ENCODE results near the gene SEMA5A. TPM values are rescaled to one million over a fixed set of nuclear protein-coding genes. Genes with fewer than 3 reads are reported as not detected.

Gene SEMA5A
- total RNA-seq, 5 donors from 2014 or later (not counting 1 experiment from before 2014, with no cell fraction given), result 0.60 to 5.1 (median 1.5) TPM

DNA sequence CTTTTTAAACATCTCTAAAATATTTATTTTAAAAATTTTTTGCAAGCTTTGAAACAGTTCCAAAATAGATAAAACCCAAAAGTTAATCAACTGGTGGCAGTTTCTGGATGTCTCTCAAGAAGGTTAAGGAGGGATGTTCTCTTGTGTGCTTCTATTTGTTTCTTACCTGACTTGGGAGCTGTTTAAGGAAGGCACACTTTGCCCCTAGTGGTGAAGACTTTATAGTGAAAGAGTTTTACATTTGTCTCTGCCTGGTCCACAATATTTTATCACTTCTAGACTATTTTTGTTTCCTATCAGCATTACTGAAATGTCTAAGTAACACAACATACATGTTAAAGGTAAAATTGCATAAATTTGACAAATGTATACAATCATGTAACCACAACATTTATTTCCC is 552.8 kb downstream of the SEMA5A start:
- Histone ChIP-seq H3K27ac (ENCODE audit: low read length) (no peak overlapping the region), H3K4me3 (ENCODE audit: control insufficient read depth in 1 of 2, extremely low read depth in 1 of 2, low read length in 1 of 2) (no peak overlapping the region), H3K4me1 (ENCODE audit: control insufficient read depth in 1 of 2, extremely low read depth in 1 of 2, insufficient read depth in 2 of 2, low read length in 2 of 2) (no peaks in the 10 kb centered on the region), H3K27me3 (replicated peaks in 1 of 2; ENCODE audit: control insufficient read depth in 2 of 2, extremely low read depth in 1 of 2, insufficient read depth in 2 of 2, low read length in 1 of 2) (no peaks in the 10 kb centered on the region), H3K36me3 (ENCODE audit: control insufficient read depth in 2 of 2, extremely low read depth in 1 of 2, insufficient read depth in 1 of 2, low read length in 1 of 2) (no peaks in the 10 kb centered on the region), H3K9me3 (no peaks in the 10 kb centered on the region)
- no peaks in the 10 kb centered on the region for H3K4me1 Mint-ChIP-seq
- DNase-seq (no peak), ATAC-seq (replicated peaks in 1 of 4) (no peak)
- no peak overlapping the region for H3K4me3 Mint-ChIP-seq
- no peak overlapping the region for H3K27ac Mint-ChIP-seq
- ChIA-PET CTCF (no interaction called here), POLR2A (no interaction called here)
- H3K36me3 Mint-ChIP-seq, result no peaks in the 10 kb centered on the region
- H3K9me3 Mint-ChIP-seq, result peaks cover 7 to 12% (median 8%) of the 10 kb centered on the region in 3 donors
- H3K27me3 Mint-ChIP-seq, result no peaks in the 10 kb centered on the region

Other genes starting within 250 kb of the SEMA5A start
- not detected for gene TAS2R1, start 84.3 kb upstream of the SEMA5A start, total RNA-seq

Measured in T-cell (primary cell).